Measurements from ENCODE around the gene SLC22A17. TPM values are rescaled to one million over a fixed set of nuclear protein-coding genes. Genes with fewer than 3 reads are reported as not detected.

Gene SLC22A17
- total RNA-seq, 4 donors from 2014 or later = 55.9 to 91.0 (median 58.3) TPM

- WGBS, 2 donors = 90 to 92% methylated on average over 14 to 17 of the region's 19 CpGs
- Histone ChIP-seq H3K4me1 (peaks cover 0 to 17% (median 12%) of the 10 kb centered on the region in 4 donors), H3K27ac (no peak overlapping the region), H3K36me3 (peaks cover 0 to 29% (median 0%) of the 10 kb centered on the region in 3 donors), H3K4me3 (no peak overlapping the region), H3K27me3 (peaks cover 0 to 4% of the 10 kb centered on the region in 2 donors), H3K9me3 (no peaks in the 10 kb centered on the region)
- TF ChIP-seq CTCF (IDR thresholded peaks at IDR 0.05) (no peak), POLR2A (IDR thresholded peaks at IDR 0.05) (no peak), EP300 (IDR thresholded peaks at IDR 0.05) (no peak)
- no peak for DNase-seq (ENCODE audit: low spot score in 2 of 2)
These were observed 5.0 kb downstream of the SLC22A17 start for GRCh38 chr14:23347406-23348296.

DNA sequence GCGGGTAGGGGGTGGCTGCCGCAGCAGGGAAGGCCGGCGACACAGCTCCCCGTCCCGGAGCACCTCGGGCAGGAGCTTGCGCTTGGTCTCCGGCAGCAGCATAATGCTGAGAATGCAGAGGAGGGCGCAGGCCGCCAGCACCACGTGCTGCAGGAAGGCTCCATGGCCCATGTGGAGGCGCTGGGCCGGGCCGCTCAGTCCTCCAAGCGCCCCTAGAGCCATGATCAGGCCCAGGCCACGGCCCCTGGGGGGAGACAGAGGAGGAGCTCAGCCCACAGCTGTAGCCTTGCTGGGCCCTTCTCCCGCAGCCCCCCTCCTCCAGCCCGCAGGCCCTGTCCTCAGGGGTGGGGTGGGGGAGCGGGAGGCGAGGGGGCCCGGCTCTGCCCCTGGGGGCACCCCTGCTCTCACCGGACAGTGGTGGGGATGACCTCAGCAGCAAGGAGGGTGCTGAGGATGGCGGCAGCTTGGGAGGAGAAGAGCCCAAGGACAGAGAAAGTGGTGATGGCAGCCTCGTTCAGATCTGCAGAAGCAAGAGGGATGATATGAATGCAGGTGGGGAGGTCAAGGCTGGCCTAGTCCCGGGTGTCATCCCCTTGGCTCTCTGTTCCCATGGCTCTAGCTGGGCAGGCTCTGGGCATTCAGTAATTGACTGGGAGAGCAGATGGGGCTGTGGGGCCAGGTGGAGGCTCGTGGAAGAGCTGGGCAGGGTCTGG lies 5.8 kb downstream of the SLC22A17 start:
- Histone ChIP-seq H3K36me3 (peaks cover 0 to 29% (median 0%) of the 10 kb centered on the region in 3 donors), H3K27me3 (no peaks in the 10 kb centered on the region), H3K4me1 (peaks cover 0 to 9% (median 5%) of the 10 kb centered on the region in 4 donors), H3K9me3 (no peaks in the 10 kb centered on the region), H3K27ac (no peak overlapping the region), H3K4me3 (no peak overlapping the region)
- TF ChIP-seq POLR2A (IDR thresholded peaks at IDR 0.05) (no peak), CTCF (IDR thresholded peaks at IDR 0.05) (no peak), EP300 (IDR thresholded peaks at IDR 0.05) (no peak)
- DNase-seq (ENCODE audit: low spot score in 2 of 2) = no peak
- WGBS, 2 donors = 65 to 76% methylated on average over 17 of the region's 27 CpGs

- no peaks in the 10 kb centered on the region for H3K27me3 ChIP-seq
- peaks cover 0 to 29% (median 0%) of the 10 kb centered on the region in 3 donors for H3K36me3 ChIP-seq
- TF ChIP-seq EP300 (IDR thresholded peaks at IDR 0.05) (no peak), CTCF (IDR thresholded peaks at IDR 0.05) (no peak)
- no peak overlapping the region for H3K4me3 ChIP-seq
- H3K27ac ChIP-seq = no peak overlapping the region
- 64 to 67% methylated on average over 11 to 13 of the region's 13 CpGs for WGBS, 2 donors
- no peaks in the 10 kb centered on the region for H3K9me3 ChIP-seq
- peaks cover 0 to 2% (median 0%) of the 10 kb centered on the region in 4 donors for H3K4me1 ChIP-seq
- DNase-seq (ENCODE audit: low spot score in 2 of 2) = no peak
These were observed 6.5 kb downstream of the SLC22A17 start for GRCh38 chr14:23345987-23346692.

DNA sequence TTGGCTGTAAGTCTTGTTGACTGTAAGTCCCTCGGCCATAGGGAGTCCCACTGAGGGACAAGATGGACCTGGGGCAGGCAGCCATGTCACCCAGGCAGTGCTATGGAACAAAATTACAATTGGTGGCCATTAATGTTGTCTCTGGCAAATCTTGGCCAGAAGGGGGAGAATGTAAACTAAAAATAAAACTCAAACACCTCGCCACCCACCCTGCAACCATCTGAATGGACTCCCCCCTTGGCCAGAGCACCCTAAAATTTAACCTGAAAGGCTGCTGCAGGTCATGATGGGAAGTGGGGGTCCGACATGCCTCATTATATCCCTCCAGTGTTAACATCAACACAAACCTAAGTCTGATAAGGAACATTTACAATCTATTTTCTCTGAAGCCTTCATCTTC lies 8.2 kb downstream of the SLC22A17 start:
- DNase-seq (ENCODE audit: low spot score in 2 of 2) = no peak
- TF ChIP-seq CTCF (IDR thresholded peaks at IDR 0.05) (no peak), POLR2A (IDR thresholded peaks at IDR 0.05) (no peak), EP300 (IDR thresholded peaks at IDR 0.05) (no peak)
- Histone ChIP-seq H3K9me3 (peaks cover 0 to 3% (median 0%) of the 10 kb centered on the region in 4 donors), H3K36me3 (peaks cover 0 to 29% (median 0%) of the 10 kb centered on the region in 3 donors), H3K4me1 (no peaks in the 10 kb centered on the region), H3K27me3 (no peaks in the 10 kb centered on the region), H3K27ac (no peak overlapping the region), H3K4me3 (no peak overlapping the region)
- 56 to 62% methylated on average over 3 of the region's 3 CpGs for WGBS, 2 donors

Data from tibial nerve (tissue), 4 donors.